OCI-M2 (cell line): ENCODE results near the gene SELENOM.

Source experiments
- DNase-seq: peaks from one replicate; lab custom pipeline; 2025; ENCODE audit not compliant: unreplicated experiment; lab: John Stamatoyannopoulos, UW

SELENOM gene, protein sequence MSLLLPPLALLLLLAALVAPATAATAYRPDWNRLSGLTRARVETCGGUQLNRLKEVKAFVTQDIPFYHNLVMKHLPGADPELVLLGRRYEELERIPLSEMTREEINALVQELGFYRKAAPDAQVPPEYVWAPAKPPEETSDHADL

DNA sequence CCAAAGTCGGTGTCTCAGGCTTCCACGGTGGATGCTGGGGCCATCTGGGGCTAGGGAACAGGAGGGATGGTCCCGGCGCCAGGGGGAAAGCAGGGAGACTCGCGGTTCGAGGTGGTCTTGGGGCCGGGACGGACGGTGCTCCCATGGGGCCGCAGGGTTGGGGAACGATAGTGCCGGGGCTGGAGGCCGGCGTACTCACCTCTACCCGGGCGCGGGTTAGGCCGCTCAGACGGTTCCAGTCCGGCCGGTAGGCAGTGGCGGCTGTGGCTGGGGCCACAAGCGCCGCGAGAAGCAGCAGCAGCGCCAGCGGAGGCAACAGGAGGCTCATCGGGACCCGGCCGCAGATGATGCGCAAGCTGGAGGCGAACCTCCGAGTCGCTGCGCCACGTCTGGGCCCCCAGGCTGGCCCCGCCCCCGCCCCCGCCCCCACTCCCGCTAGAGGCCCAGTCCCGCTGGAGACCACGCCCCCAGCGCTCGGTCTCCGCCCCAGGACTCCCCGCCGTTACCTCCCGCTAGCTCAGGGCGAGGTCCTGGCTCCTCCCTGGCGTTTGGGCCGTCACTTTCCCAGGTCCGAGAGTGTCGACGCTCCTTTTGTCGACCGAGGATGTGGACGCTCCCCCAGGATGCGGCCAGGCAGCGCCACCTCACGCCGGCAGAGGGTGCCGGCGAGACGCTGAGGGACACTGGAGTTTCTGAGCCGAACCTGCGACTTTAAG is at the start of gene SELENOM:
SELENOM (minus strand) TSS at position 391 of the 716 bp plus-strand sequence; CDS start at position 328, 63 bp downstream.
- no peak for DNase-seq

DNA sequence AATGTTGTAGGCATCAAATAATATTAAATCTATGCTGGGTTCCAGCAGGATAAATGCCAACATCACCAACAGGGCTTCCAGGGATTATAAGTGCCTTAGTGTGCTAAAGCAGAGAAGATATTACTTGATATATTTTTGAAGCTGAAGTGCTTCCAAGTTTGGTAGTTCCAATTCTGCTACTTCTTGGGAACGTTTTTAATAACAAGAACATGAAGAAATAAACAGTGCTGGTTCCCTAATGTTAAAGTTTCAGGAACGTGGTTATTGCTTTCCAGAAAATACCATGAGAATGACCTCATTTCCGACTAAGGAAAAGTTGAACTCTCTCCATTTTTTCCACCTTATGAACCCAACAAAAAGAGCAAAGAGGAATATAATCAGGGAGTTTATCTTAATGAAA is 48.1 kb upstream of the SELENOM start:
- DNase-seq = no peak

DNA sequence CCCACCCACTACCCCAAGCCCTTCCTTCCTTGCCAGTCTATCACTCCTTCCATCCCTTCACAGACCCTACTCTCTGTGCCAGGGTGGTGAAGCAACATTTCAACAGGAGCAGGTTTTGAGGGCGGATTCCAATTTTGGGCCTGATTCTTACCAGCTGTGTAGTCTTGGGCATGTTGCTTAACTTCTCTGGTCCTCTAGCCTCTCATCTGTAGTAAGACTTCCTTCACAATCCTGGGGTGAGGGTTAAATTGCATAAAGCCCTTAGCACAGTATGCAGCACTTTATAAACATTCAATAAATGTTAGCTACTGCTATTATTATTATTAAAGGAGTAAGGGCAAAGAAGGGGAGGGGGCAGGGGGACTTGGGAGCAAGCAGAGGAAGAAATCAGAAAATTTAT is 47.6 kb upstream of the SELENOM start:
- DNase-seq = no peak

DNA sequence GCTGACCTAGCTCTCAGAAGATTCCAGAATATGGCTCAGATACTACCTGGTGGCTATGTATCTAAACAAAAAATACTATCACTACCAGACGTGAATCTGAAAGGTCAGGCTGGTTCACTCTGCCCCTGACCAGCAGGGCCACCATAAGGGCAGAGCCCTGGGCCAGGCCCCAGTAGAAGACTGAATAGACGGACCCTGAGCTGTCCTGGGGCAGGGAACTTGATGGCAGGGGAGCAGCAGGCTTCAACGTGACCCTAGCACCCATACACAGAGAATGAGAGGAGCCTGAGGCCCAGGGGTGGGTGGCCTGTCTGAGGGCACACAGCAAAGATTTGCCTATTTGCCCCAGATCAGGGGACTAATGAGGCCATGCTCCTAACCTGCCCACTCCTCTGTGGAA is 46.0 kb upstream of the SELENOM start:
- no peak for DNase-seq

DNA sequence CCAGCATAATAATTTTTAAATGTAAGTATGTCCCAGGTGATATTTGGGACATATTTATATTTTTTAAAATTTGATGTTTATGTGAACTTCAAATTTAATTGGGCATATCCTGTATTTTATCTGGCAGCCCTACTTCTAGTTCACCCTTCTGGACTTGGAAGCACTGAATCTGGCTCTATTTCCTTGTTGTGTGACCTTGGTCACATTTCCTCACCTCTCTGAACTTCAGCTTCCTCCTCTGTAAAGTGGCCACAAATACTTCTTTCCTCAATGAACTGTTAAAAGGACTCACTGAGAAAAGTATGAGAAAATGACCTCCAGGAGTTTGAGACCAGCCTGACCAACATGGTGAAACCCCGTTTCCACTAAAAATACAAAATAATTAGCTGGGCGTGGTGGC is 44.5 kb upstream of the SELENOM start:
- no peak for DNase-seq

DNA sequence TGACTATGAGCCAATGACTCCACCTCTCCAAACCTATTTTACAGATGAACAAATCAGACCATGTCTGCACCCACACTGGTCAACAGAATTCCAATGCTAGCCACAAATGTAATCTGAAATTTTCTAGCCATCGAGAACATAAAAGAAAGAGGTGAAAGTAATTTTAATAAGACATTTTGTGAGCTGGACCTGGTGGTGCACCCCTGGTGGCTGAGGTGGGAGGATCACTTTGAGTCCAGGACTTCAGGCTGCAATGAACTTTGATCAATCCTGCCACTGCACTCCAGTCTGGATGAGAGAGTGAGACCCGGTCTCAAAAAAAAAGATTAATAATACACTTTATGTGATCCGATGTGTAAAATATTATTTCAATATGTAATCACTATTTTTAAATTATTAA is 43.2 kb upstream of the SELENOM start:
- no peak for DNase-seq

DNA sequence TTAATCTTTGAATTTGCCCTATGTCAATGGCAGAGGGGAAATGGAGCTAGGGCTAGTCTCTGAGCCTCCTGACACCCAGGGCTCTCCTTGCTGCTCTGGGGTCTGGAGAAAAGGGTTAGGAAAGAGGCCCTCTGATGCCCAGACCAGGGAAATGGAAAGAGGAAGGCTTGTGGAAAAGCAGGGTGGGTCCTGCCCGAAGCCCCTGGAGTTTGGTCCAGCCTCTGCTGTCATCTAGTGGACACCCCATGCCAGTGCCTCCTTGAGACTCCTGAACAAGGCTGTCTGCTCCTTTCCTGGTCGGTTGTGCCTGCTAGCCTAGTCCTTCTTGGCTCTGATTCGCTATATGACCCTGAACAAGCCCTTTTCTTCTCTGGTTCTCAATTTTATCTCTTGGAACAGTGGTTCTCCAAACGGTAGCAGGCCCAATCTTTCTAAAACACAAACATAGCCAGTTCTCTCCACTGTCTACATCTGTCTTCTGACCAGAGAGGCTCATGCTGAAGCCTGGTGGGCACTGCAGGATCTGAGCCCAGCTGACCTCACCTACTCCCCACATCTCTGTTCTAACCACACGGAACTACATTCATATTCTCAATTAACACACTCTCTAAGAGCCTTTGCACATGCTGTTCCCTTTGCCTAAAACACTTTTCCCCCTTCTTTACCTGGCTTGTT is 41.7 kb upstream of the SELENOM start:
- DNase-seq = peak; percentile 21

DNA sequence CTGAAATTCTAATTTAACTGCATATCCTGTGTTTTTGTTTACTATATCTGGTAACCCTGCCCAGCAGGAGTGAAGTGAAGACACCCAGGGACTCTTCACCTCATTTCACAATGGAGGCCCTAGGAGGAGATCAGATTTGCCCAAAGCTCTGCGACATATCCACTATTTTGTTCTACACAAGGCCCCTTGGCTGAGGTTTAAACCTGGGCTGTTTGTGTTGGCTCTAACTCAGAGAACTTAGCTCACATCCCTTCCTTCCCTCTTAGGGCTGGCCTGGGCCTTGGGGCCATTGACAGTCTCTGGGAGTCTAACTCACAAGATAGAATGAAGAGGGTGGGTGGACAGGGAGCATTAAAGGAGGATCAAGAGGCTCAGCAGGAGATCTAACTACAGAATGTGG is 41.1 kb upstream of the SELENOM start:
- DNase-seq = no peak

DNA sequence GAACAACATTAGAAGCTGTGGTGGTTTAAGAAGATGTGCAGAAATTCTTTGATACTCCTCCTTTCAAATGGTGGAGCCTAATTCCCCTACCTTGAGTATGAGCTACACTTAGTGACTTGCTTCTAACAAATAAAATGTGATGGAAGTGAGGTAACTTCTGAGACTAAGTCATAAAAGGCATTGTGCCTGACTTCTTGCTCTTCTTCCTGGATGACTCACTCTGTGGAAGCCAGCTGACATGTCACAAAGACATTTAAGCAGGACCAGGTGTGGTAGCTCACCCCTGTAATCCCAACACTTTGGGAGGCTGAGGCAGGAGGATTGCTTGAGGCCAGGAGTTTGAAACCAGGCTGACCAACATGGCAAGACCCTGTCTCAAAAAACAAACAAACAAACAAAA is 36.9 kb upstream of the SELENOM start:
- DNase-seq = no peak

DNA sequence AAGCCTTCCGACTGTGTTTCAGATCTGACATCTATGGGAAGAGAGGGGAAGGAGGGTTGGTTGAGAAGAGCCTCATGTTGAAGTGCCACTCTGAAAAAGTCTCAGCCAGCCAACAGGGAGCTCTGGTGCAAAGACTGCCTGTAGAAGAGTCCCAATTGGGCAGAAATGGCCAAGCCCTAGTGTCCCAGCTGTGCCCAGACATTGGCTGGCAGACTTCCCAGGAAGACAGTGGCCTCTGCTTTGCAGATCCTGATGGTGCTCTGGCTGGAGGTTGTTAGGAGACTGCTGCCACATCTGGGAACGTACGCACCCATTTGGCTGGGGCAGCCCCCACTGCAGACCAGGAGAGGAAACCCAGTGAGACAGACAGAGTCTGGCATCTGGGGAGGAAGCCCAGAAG is 36.2 kb upstream of the SELENOM start:
- DNase-seq = no peak

DNA sequence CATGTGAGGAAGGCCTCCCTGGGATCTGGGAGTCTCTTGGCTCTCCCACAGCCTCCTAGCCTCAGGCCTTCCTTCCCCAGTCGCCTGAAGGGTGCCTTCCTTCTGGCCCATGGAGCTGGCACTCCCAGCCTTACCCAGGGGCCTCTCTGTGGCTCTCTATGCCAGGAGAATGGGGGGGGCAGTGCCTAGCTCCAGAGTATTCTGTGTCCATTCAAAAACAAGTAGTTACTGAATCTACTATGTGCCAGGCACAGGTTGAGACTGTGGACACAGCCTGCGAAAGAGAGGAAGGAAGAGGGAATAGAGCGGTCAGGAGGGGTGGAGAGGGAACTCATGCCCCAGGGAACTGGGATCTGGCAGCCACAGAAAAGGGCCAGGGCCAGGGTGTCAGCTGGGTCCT is 35.7 kb upstream of the SELENOM start:
- no peak for DNase-seq

DNA sequence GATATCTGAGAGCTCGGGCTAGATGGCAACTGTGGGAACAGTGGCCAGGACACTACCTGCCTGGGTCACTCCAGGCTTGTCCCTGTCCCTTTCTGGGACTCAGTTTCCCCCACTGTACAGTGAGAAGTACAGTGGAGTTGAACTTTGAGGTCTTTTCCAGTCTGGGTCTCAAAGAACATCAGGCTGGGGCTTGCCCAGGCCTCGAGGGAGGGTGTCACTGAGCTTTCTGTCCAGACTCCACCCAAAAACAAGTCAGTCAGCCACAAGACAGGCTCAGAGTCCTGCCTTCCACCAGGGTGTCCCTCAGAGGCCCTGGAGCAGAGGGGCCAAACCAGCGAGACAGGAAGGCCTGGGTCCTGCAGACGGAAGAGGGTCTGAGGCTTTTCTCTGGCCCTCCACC is 34.9 kb upstream of the SELENOM start:
- DNase-seq = no peak

DNA sequence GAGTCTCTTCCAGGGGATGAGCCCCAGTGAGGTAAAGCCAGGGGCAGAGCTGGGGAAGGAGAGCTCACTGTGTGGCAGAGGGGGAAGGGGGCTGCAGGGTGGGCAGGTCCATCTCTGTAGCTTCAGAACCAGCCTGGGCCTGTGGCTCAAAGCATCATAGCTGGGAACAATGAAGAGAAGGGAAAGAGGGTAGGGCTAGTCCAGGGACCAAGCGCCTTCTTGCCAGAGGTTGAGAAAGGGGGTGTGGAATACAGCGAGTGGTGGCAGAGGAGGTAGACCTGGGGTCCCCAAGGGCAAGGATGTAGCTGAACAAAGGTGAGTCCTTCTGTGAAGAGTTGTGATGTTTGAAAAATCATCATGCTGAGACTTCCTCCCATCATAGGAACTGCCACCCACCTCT is 34.2 kb upstream of the SELENOM start:
- no peak for DNase-seq

DNA sequence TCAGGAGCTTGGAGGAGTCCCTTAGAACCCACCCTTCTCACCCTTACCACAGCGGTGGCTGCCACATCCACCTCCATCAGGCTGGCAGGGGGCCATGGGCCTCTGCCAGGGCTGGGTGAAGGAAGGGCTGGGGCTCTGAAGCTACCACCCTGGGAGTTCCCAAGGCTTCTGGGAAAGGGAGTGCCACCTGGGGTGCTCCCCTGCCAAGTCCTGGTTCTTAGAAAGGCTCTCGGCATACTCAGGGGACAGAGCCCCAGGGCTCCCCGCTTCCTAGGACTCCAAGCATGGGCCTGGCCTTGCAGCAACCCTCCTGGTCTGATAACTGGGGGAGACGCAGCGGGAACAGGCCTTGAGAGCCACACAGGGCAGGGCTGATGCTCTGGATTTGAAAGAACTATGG is 33.4 kb upstream of the SELENOM start:
- no peak for DNase-seq

DNA sequence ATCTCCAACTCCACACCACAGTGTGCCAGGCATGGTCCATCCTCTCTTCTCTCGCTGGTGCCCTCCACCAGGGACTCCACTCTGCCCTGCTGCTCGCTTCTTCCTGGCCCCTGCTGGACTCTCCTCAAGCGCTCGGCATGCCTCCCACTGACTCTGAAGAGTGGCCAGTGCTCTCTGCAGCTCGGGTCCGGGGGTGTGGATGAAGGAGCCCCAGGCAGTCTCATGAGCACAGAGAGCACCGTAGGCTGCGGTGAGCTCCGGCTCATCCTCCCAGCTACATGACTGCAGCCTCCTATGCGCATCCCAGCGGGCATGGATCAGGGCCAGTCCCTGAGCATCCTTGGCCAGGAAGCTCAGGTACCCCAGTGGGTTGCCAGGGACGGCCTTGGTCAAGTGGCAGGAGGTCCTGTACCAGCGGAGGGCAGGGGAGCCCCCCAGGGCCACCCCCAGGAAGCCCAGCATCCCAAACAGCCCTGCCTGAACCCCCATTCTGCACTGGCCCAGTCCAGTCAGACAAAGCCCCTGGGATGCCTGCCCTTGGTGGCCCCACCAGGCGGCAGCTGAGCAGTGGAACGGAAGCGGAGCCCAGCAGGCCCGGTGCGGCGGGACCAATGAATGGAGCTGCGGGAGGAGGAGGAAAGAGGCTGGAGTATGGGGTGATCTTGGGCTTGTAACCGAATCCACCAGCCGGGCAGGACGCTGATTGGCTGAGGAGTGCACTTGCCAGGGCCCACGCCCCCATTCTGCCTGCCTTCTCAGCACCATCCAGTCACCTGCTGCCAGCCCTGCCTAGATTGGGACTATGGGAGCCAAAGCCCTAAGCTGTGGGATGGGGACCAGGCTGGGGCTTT is 32.7 kb upstream of the SELENOM start, which contains the start of gene PLA2G3:
PLA2G3 (minus strand) TSS at position 643 of the 851 bp plus-strand sequence; CDS start at position 489, 154 bp downstream.
- no peak for DNase-seq

DNA sequence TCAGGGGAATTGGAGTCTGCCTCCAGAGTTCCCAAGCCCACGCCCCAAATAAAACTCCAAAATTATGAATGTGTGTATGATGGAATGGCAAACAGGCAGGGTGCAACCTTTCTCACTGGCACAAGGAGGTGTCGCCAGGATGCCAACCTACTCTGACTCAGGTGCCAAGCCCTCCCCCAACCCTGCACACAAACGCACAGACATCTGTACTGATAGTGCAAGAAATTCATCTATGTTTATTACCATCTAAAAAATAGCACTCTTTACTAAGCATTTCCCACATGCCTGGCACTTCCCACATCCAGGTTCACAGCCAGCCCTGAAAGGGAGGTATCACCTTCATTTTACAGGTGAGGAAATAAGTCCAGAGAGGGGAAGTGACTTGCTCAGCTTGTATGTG is 31.7 kb upstream of the SELENOM start:
- no peak for DNase-seq

DNA sequence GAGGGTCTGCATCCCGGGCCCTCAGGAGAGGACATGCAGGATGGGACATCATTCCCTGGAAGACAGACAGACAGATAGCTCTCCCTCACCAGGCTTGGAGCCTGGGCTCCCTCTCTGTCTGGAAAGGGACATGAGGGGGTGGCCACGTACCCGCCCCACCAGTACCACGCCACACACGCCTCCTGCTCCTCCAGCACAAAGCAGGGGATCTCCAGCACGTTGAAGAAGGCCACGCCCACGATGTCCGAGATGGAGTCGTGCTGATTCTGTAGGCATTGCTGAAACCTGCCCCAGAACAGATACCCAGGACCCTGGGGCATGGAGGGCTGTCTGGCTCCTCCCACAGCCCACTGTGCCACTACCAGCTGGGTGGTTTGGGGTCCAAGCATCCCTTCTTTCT is 30.8 kb upstream of the SELENOM start:
- no peak for DNase-seq

DNA sequence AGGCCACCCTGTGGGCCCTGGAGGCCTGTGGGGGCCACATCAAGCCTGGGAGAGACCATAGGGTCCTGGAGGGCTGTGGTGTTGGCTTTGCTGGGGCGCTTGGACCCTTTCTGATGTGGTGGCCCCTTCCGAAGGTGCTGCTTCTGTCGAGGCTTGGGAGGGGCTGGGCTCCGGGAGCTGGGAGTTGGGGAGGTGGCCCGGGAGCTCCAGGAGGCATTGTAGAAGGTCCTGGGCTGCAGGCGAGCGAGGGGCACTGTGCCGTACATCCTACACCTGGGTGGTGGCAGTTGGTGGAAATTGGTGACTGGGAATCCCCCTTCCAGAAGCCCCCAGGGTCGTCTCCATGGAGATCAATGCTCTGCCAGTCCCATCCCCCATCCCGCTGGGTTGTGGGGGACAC is 30.4 kb upstream of the SELENOM start:
- DNase-seq = no peak

DNA sequence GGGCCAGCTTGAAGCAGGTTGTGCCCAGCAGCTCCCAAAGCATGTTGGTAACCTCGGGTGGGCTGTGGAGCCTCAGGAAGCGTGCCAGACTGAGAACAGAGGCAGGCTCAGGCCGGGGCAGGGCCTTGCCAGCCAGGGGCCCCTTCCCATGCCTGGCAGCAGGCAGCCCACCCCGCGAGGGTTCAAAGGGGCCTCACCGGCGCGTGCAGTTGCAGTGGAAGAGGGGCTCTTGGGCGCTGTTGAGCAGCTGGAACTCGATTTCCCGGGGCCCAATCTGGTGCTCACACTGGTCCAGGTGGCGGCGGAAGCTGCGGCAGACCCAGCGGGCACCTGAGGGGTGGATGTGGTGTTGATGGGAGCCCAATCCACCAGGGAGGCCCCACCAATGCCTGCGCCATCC is 29.3 kb upstream of the SELENOM start:
- DNase-seq = no peak

DNA sequence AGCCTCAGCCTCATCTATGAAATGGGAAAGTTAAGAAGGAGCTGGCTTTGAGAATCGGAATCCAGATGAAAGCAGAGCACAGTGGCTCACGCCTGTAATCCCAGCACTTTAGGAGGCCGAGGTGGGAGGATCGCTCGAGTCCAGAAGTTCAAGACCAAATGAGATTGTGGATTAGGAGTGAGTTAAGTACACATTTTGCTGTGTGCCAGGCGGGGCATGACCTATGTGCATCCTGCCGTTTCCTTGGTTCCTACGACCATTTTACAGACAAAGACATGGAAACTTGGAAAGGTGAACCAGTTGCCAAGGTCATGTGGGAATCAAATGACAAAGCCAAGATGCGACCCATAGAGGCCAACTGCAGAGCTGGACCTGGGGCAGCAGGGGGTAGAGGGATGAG is 28.8 kb upstream of the SELENOM start:
- DNase-seq = no peak

DNA sequence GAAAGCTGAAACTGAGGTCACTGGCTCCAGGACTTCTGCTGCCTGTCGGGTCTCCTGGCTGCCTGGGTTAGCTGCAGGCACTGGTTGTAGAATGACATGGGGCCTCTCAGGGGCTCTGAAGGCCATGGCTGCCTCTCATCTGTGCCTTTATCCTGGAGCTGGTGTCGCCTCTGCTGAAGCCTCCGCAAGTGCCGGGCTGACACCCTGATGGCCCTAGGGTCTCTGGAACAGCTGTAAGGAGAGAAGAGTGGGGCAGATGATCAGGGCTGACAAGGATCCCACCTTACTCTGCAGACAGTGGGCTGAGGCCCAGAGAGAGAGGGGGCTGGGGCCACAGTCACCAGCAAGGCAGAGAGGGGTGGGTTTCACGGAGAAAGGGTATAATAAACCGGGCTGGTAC is 28.3 kb upstream of the SELENOM start:
- DNase-seq = no peak

DNA sequence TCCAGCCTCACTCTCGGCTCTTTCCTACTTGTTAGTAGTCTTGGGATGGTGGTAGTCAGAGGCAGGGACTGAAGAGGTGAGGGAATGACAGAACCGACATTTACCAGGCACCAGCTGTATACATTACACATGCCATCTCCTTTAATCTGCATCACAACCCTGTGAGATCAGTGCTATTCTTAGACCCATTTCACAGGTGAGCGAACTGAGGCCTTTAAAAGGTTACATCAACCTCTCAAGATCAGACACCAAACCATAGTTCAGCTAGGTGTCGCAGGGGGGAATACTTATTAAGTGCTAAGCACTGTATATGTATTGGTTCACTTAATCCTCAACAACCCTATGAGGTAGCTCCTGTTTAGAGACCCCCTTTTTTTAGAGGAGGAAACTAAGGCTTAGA is 27.3 kb upstream of the SELENOM start:
- no peak for DNase-seq
